Activated CD4-positive, alpha-beta T cell treated with anti-CD3 and anti-CD28 coated beads, Interleukin-2, Interleukin-6, amounts not matched to agents 100 ng/mL and 50 ng/mL, durations not matched to agents 16 hours and 8 hours (primary cell): ENCODE measurements around the gene SLC37A3.
A peak's percentile ranks its signal among the peaks of the same experiment; 100 is the strongest.
"Not testable (repeated sequence)": the region's sequence is repeated elsewhere in the genome, so short reads cannot be mapped to it uniquely, and the experiment has no call there.

Experiments
- DNase-seq: peaks from one replicate; pipeline ENCODE4 v3.0.0-alpha.2; 2020

Gene SLC37A3

GRCh38 chr7:140345426-140345825 lies 52.9 kb downstream of the SLC37A3 start:
- DNase-seq: no peak

- DNase-seq: no peak
Measured at GRCh38 chr7:140342727-140343514, 55.4 kb downstream of the SLC37A3 start.

DNA sequence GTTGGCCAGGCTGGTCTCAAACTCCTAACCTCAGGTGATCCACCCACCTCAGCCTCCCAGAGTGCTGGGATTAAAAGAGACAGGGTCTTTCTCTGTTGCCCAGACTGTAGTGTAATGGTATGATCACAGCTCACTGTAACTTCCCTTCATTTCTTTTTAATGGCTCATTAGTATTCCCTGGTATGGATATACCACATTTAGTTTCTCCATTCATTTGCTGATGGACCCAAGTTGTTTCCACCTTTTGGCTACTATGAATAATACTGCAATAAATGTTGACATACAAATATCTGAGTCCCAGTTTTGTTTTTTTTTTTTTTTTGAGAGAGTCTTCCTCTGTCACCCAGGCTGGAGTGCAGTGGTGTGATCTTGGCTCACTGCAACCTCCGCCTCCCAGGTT lies 59.4 kb downstream of the SLC37A3 start:
- DNase-seq: not testable (repeated sequence)

GRCh38 chr7:140334341-140335057 lies 63.8 kb downstream of the SLC37A3 start:
- no peak for DNase-seq

- DNase-seq: no peak
Measured at GRCh38 chr7:140333686-140334085, 64.6 kb downstream of the SLC37A3 start.

DNA sequence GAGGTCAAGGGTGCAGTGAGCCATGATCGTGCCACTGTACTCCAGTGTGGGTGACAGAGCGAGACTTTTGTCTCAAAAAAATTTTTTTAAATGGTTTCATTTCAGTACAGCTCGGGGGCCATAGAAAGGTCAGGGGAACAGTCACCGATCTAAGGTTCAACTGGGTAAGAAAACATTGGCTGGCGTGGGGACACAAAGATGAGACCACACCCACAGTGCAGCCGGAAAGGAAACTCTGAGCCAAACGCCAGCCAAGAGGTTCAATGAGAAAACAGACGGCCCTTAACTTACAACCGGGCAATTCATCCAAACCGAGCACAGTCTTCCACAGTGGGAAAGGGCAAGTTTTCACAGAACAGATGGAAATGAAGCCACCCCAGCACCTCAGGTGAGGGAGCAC lies 65.1 kb downstream of the SLC37A3 start:
- no peak for DNase-seq

GRCh38 chr7:140330595-140330994 lies 67.7 kb downstream of the SLC37A3 start:
- DNase-seq: no peak

GRCh38 chr7:140330128-140330527 lies 68.2 kb downstream of the SLC37A3 start:
- DNase-seq: no peak

GRCh38 chr7:140327261-140327661 lies 71.1 kb downstream of the SLC37A3 start:
- DNase-seq: no peak

DNA sequence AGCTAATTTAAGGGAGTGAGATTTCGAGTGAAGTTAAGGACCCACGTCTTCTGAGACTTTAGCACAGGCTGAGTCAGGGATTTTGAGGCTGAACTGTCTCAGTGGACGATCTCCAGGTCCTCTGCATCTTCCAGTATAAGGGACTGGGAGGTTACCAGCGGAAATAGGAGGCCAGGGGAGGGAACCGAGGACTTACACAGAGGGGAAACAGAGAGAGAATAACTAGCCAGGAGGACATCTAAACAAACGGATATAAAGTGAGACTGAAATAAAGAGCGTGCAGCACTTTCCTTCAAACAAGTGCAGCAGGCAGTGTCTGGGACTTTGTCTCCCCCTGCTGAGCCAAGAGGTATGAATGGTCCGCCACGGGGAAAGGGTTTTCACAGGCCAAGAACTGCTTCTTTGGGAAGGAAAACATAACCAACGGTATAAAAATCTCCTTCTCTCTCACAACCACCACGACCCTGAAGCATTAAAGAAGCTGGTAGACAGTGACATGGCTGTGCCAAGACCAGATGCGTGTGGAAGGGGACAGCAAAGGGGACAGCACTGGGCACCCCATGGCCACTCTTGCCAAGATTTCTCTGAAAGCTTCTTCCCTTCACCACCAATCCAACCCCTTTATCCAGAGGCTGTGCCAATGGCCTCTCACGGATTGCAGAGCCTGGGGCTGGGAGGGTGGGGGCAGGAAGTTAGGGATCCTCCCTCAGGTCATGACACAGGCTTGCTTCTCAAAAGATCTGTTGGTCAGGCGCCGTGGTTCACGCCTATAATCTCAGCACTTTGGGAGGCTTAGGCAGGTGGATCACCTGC lies 72.0 kb downstream of the SLC37A3 start:
- DNase-seq: peak; percentile 56

GRCh38 chr7:140325600-140325999 lies 72.7 kb downstream of the SLC37A3 start:
- no peak for DNase-seq

DNA sequence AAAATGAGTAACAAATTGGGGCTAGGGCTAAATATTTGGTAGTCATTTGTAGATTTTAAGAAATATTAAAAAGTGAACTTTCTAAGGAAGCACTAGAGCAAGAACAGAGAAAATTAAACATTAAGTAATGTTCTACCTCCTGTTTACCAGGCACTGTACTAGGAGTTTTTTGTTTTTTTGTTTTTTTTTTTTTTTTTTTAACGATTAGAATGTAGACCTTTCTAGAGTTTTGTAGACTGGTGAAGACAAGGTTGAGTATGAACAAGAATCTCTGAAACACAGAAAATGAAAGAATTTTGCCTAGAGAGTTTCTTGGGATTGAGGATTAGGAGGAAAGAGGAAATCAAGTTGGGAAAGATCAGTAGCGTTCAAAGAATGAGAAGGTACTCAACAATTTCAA lies 73.6 kb downstream of the SLC37A3 start:
- no peak for DNase-seq

DNA sequence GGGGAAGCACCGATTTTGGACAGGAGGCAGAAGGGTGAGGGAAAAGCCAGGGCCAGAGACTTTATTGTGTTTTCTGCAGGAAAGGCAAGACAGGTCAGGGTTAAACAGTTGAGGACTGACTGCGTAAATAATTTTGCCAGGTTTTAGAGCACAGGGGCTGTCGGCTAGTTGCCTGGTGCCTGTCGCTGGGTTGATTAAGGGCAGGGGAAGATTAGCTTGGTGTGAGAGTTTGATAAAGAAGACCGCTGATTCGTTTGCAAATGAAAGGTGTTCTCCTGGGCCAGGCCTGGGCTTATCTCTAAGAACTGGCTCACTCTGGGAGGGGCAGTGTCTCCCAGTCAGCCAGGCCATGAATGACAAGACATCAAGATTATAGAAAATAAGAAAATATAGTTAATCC lies 75.6 kb downstream of the SLC37A3 start:
- no peak for DNase-seq

DNA sequence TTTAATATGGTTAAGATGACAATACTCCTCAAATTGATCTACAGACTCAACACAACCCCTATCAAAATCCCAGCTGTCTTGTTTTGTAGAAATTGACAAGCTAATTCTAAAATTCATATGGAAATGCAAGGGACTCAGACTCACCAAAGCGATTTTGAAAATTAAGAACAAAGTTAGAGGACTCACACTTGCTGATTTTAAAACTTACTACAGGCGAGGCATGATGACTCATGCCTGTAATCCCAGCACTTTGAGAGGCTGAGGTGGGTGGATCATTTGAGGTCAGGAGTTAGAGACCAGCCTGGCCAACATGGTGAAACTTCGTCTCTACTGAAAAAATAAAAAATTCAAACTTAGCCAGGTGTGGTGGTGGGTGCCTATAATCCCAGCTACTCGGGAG lies 78.3 kb downstream of the SLC37A3 start:
- not testable (repeated sequence) for DNase-seq

- DNase-seq: no peak
Measured at GRCh38 chr7:140317999-140318398, 80.3 kb downstream of the SLC37A3 start.

DNA sequence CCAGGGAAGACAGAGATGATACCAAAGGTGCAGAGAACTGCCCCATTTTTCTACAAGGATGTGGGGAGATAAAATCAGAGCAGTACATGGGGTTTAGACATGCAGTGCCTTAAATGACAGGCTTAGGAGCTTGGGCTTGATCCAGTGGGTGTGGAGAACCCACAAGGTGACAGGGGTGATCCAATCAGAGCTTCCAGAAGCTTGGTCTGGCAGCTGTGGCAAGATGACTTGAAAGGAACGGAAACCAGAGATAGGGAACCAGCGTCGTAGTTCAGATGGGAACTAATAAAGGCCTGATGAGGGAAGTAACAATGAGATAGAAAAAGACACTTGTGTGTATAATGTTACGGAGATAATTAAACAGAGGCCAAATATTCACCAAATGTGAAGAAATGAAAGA lies 80.7 kb downstream of the SLC37A3 start:
- no peak for DNase-seq

- peak; percentile 27 for DNase-seq
Measured at GRCh38 chr7:140316165-140316661, 82.1 kb downstream of the SLC37A3 start.

DNA sequence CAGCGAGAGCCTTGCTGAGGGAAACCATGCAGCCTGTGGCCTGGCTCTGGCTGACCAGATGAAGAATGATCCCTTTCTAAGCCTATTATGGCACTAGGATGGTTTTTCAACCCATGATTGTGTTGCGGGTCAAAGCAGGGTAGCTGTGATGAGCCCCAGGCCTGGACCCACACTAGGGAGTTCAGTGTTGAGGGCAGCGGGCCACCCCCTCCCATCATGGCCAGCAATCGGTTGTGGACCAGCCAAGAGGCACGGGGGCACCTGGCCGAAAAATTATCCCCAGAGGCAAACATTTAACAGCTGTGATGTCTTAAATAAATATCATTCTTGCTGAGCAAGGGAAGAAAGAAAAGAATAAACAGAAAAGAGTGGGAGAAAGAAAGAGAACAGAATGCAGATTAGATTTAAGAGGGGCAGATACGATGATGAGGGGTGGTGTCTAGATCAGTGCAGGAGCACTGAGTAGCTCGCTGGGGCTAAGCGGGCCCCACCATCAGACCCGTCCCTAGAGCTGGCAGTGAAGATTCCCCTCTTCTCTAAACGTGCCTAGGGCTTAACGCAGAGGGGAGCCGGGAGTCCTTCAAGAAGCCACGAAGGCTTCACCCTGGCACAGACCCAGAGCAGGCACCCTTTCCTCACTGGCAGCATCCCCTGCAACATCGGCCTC lies 82.7 kb downstream of the SLC37A3 start:
- DNase-seq: no peak

GRCh38 chr7:140314573-140315480 lies 83.5 kb downstream of the SLC37A3 start:
- DNase-seq: no peak

DNA sequence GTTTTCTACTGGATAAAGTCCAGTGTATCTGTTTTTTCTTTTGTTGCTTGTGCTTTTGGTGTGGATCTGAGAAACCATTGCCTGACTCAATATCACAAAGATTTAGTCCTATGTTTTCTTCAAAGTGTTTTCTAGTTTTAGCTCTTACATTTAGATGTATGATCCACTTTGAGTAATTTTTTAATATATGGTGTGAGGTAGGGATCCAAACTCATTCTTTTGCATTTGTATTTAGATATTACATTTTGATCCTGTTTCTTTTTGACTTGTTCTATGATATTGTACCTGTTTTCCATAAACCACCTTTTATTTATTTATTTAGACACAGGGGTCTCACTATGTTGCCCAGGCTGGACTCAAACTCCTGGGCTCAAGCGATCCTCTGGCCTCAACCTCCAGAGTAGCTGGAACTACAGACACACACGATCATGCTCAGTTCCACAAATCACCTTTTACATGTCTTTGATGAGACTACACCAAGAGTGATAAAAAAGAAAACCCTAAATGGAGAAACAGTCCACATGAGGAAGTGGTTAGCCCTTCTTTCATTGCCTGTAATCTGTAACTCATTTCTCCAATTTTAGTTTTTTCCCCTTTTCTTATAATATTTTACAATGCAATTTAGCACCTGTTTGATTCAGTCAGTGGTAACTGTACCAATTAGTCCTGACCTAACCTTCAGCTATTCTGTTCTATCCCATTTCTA lies 86.0 kb downstream of the SLC37A3 start:
- DNase-seq: no peak

DNA sequence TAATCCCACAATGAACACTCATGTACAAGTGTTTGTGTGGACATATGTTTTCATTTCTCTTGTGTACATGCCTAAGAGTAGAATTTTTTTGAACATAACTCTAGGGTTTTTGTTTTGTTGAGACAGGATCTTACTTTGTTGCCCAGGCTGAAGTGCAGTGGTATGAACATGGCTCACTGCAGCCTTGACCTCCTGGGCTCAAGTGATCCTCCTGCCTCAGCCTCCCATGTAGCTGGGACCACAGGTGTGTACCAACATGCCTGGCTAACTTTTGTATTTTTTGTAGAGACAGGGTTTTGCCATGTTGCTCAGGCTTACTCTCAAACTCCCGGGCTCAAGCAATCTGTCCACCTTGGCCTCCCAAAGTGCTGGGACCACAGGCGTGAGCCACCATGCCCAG lies 87.2 kb downstream of the SLC37A3 start:
- not testable (repeated sequence) for DNase-seq
